ENCODE measurements around the gene PRPS1L1.

PRPS1L1 gene

DNA sequence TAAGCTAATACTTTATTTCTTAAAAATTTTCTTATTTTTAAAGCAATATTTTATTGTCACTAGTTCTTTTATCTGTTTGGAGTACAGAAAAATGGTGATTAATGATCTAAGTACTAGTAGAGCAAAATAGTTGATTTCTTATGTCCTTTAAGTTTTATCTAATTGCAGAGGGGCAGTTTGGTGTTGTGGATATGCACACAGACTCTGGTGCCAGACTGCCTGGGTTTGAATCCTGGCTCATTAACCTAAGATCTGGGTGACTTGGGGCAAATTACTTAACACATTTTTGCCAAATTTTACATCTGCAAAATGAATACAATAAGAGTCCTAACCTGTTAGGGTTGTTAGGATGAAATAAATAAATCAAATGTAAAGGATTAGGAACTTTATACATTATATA is 10.7 kb upstream of the PRPS1L1 start:
- no peak overlapping the region for H3K9ac ChIP-seq
- H2AFZ ChIP-seq: no peak overlapping the region
- no peaks in the 10 kb centered on the region for H3K4me1 ChIP-seq
- no peak for TF ChIP-seq CTCF (IDR thresholded peaks at IDR 0.05)
- no peak overlapping the region for H3K27ac ChIP-seq
- H3K4me3 ChIP-seq (ENCODE audit: low read depth, low read length): no peak overlapping the region
- no peaks in the 10 kb centered on the region for H3K27me3 ChIP-seq (ENCODE audit: control insufficient read depth, insufficient read depth, low read length)
- H3K9me3 ChIP-seq (ENCODE audit: control insufficient read depth, low read length): no peaks in the 10 kb centered on the region
- H3K4me2 ChIP-seq (ENCODE audit: low read length): no peak overlapping the region
- peaks cover 2% of the 10 kb centered on the region for H3K36me3 ChIP-seq (ENCODE audit: control insufficient read depth, insufficient read depth, low read length)
- H3K79me2 ChIP-seq: no peaks in the 10 kb centered on the region

DNA sequence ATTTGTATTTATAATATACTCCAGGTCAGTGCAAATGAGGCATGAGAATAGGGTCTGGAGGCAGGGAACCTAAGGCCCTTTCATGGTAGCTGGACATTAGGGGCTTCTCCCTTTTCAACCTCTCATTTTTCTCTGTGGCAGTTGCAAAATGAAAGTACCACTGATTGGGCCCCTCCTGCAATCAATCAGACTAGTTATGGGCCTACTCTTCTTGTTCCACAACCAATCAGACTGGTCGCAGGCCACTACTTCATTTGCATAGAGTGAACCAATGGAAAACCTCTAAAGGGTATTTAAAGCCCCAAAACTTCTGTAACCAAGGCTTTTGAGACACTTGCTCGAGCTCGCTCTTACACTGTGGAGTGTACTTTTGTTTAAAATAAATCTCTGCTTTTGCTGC is 10.0 kb upstream of the PRPS1L1 start:
- H3K4me3 ChIP-seq (ENCODE audit: low read depth, low read length): no peak overlapping the region
- H3K27ac ChIP-seq: no peak overlapping the region
- H3K4me2 ChIP-seq (ENCODE audit: low read length): no peak overlapping the region
- no peak overlapping the region for H3K9ac ChIP-seq
- H3K4me1 ChIP-seq: no peaks in the 10 kb centered on the region
- no peaks in the 10 kb centered on the region for H3K27me3 ChIP-seq (ENCODE audit: control insufficient read depth, insufficient read depth, low read length)
- no peaks in the 10 kb centered on the region for H3K9me3 ChIP-seq (ENCODE audit: control insufficient read depth, low read length)
- no peak for TF ChIP-seq CTCF (IDR thresholded peaks at IDR 0.05)
- H3K79me2 ChIP-seq: no peaks in the 10 kb centered on the region
- H3K36me3 ChIP-seq (ENCODE audit: control insufficient read depth, insufficient read depth, low read length): peaks cover 2% of the 10 kb centered on the region
- no peak overlapping the region for H2AFZ ChIP-seq

- no peaks in the 10 kb centered on the region for H3K27me3 ChIP-seq (ENCODE audit: control insufficient read depth, insufficient read depth, low read length)
- no peaks in the 10 kb centered on the region for H3K4me1 ChIP-seq
- peaks cover 2% of the 10 kb centered on the region for H3K36me3 ChIP-seq (ENCODE audit: control insufficient read depth, insufficient read depth, low read length)
- no peaks in the 10 kb centered on the region for H3K9me3 ChIP-seq (ENCODE audit: control insufficient read depth, low read length)
- no peak for TF ChIP-seq CTCF (IDR thresholded peaks at IDR 0.05)
- H3K27ac ChIP-seq: no peak overlapping the region
- no peaks in the 10 kb centered on the region for H3K79me2 ChIP-seq
- H3K4me3 ChIP-seq (ENCODE audit: low read depth, low read length): no peak overlapping the region
- H2AFZ ChIP-seq: no peak overlapping the region
- no peak overlapping the region for H3K9ac ChIP-seq
- H3K4me2 ChIP-seq (ENCODE audit: low read length): no peak overlapping the region
Observed at GRCh38 chr7:18036783-18037182, 9.1 kb upstream of the PRPS1L1 start.

DNA sequence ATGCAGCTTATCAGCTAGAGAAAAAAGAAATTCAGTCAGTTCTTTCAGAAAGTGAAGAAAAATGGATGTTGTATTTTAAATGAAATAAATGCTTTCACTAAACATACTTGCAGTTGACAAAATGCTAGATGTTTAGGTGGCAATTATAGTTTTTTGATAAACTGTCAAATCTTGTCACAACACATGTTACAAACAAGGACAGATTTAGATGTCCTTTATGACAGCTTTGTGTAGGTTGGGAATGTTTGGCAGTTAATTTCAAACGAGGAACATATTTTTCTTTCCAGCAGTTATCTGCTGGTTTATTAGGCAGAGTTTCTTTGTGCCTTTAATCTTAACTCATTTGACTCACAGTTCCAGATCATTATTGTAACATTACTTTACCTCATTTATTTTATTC is 3.1 kb upstream of the PRPS1L1 start:
- peaks cover 2% of the 10 kb centered on the region for H3K36me3 ChIP-seq (ENCODE audit: control insufficient read depth, insufficient read depth, low read length)
- no peak overlapping the region for H3K4me2 ChIP-seq (ENCODE audit: low read length)
- H3K4me3 ChIP-seq (ENCODE audit: low read depth, low read length): no peak overlapping the region
- TF ChIP-seq CTCF (IDR thresholded peaks at IDR 0.05): no peak
- H3K9me3 ChIP-seq (ENCODE audit: control insufficient read depth, low read length): no peaks in the 10 kb centered on the region
- H3K4me1 ChIP-seq: no peaks in the 10 kb centered on the region
- H3K9ac ChIP-seq: no peak overlapping the region
- no peak overlapping the region for H2AFZ ChIP-seq
- no peaks in the 10 kb centered on the region for H3K79me2 ChIP-seq
- no peak overlapping the region for H3K27ac ChIP-seq
- H3K27me3 ChIP-seq (ENCODE audit: control insufficient read depth, insufficient read depth, low read length): no peaks in the 10 kb centered on the region

GRCh38 chr7:18020138-18020715 is 7.4 kb downstream of the PRPS1L1 start:
- Histone ChIP-seq H2AFZ (no peak overlapping the region), H3K27me3 (ENCODE audit: control insufficient read depth, insufficient read depth, low read length) (no peaks in the 10 kb centered on the region), H3K36me3 (ENCODE audit: control insufficient read depth, insufficient read depth, low read length) (no peaks in the 10 kb centered on the region), H3K79me2 (no peaks in the 10 kb centered on the region), H3K9ac (no peak overlapping the region), H3K4me3 (ENCODE audit: low read depth, low read length) (no peak overlapping the region), H3K4me2 (ENCODE audit: low read length) (no peak overlapping the region), H3K27ac (no peak overlapping the region), H3K4me1 (no peaks in the 10 kb centered on the region), H3K9me3 (ENCODE audit: control insufficient read depth, low read length) (no peaks in the 10 kb centered on the region)
- TF ChIP-seq CTCF (IDR thresholded peaks at IDR 0.05): no peak
